D341Med (cell line): ENCODE results near the gene ZNF33A.
"Not testable (repeated sequence)": the region's sequence is repeated elsewhere in the genome, so short reads cannot be mapped to it uniquely, and the experiment has no call there.

Source experiments
- DNase-seq: peaks from one replicate; pipeline ENCODE4 v3.0.0; 2012; ENCODE audit warnings: low spot score

ZNF33A gene

GRCh38 chr10:38045129-38045528 lies 34.7 kb downstream of the ZNF33A start:
- DNase-seq: no peak

- no peak for DNase-seq
Measured at GRCh38 chr10:38047666-38048065, 37.2 kb downstream of the ZNF33A start.

DNA sequence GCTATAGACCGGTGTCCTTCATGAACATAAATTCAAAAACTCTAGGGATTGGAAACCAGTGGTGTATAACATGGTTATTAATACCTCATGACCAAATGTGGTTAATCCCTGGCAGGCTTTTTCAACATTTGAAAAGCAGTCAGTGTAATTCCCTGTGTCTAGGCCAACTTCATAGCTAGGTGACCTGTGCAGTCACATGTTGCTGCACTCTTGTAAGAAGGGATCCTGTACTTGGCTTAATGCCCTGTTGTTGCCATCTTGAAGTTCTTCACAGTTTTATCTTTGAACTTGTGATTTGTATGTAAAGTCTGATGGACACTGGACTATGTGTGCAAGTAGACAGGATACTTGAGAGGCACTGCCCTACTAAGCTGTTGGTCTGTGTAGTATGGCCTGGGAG lies 39.7 kb downstream of the ZNF33A start:
- no peak for DNase-seq

DNA sequence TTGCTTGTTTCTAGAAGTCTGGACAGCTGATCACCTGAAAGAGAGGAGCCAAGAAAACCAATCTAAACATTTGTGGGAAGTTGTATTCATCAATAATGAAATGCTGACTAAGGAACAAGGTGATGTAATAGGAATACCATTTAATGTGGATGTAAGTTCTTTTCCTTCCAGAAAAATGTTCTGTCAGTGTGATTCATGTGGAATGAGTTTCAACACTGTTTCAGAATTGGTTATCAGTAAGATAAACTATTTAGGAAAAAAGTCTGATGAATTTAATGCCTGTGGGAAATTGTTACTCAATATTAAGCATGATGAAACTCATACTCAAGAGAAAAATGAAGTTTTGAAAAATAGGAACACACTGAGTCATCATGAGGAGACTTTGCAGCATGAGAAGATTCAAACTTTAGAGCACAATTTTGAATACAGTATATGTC lies 43.9 kb downstream of the ZNF33A start:
- no peak for DNase-seq

GRCh38 chr10:38055274-38055894 lies 44.9 kb downstream of the ZNF33A start:
- DNase-seq: not testable (repeated sequence)

- DNase-seq: not testable (repeated sequence)
Measured at GRCh38 chr10:38069663-38070062, 59.2 kb downstream of the ZNF33A start.

DNA sequence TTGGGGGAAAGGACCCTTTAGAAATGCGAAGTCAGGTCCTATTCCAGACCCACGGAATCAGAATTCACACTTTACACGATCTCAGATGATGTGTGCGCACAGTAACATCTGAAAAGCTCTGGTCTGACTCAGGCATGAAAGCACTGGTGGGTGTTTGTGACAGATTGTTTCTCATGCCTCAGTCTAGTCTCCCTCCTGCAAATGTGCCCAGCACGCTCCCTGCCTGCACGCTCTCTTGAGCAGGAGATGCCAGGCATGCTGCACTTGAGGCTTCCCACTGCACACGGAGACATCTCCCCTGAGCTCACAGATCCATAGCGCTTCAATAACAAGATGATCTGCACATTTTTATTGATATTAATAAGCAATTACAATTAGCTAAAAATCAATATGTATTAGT lies 60.0 kb downstream of the ZNF33A start:
- no peak for DNase-seq

GRCh38 chr10:38072552-38072951 lies 62.1 kb downstream of the ZNF33A start:
- DNase-seq: no peak

- no peak for DNase-seq
Measured at GRCh38 chr10:38076687-38077086, 66.2 kb downstream of the ZNF33A start.

GRCh38 chr10:38093318-38093717 lies 82.8 kb downstream of the ZNF33A start:
- not testable (repeated sequence) for DNase-seq

DNA sequence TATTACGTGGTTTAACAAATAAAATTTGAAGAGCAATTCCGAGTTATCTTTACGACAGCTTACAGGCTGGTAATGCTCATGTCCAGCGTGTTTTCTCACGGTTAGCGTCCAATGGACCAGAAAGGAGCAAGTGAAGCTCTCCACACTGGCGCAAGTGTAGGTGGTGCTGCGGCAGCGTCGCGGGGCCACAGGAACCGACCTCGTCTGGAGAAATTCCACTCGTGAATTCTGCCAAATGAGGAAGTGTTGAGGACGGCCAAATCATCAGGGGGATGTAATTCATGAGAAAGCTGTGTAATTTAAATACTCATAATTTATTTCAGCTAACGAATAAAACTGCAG lies 83.3 kb downstream of the ZNF33A start:
- DNase-seq: no peak

- peak; percentile 87 for DNase-seq
Measured at GRCh38 chr10:38094158-38094926, 83.9 kb downstream of the ZNF33A start, which contains the start of gene ZNF37A. Gene ZNF37A (plus strand): TSS chr10:38094337. CDS start chr10:38096618, 2,281 bp downstream.

- DNase-seq: peak; percentile 30
Measured at GRCh38 chr10:38094927-38095574, 84.6 kb downstream of the ZNF33A start.

GRCh38 chr10:38102880-38103279 lies 92.4 kb downstream of the ZNF33A start:
- no peak for DNase-seq

- no peak for DNase-seq
Measured at GRCh38 chr10:38103756-38104155, 93.3 kb downstream of the ZNF33A start.

GRCh38 chr10:38112159-38112558 lies 101.7 kb downstream of the ZNF33A start:
- DNase-seq: no peak
